HS-5 (cell line): ENCODE measurements around the gene GATA1.
"Not testable (repeated sequence)": the region's sequence is repeated elsewhere in the genome, so short reads cannot be mapped to it uniquely, and the experiment has no call there.

Experiments used
- DNase-seq: peaks from one replicate; pipeline ENCODE4 v3.0.0-alpha.2; 2012; ENCODE audit warnings: low read depth

GATA1 gene

DNA sequence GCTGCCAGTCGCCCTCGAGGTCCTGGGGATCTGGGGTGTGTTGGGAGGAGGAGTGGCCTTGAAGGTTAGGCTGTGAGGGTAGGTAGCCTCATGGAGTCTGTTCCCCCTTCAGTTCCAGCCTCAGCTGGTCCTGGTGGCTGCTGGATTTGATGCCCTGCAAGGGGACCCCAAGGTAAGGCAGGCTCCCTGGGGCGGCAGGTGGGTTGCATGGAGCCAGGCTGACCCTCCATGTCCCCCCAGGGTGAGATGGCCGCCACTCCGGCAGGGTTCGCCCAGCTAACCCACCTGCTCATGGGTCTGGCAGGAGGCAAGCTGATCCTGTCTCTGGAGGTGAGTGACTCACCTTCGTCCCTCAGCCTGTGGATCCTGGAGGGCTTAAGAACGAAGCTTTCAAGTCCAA, 28.3 kb downstream of the GATA1 start:
- no peak for DNase-seq

DNA sequence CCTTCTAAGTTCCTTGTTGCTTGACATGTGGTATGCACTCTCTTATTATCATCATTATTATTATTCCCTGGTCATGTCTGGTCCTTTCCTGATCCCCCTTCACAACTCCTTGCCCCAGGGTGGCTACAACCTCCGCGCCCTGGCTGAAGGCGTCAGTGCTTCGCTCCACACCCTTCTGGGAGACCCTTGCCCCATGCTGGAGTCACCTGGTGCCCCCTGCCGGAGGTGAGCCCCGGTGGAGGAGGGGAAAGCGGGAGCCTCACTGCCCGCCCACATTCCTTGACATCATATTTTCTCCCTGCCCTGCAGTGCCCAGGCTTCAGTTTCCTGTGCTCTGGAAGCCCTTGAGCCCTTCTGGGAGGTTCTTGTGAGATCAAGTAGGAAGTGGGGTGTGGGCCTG, 28.9 kb downstream of the GATA1 start:
- DNase-seq, result no peak

DNA sequence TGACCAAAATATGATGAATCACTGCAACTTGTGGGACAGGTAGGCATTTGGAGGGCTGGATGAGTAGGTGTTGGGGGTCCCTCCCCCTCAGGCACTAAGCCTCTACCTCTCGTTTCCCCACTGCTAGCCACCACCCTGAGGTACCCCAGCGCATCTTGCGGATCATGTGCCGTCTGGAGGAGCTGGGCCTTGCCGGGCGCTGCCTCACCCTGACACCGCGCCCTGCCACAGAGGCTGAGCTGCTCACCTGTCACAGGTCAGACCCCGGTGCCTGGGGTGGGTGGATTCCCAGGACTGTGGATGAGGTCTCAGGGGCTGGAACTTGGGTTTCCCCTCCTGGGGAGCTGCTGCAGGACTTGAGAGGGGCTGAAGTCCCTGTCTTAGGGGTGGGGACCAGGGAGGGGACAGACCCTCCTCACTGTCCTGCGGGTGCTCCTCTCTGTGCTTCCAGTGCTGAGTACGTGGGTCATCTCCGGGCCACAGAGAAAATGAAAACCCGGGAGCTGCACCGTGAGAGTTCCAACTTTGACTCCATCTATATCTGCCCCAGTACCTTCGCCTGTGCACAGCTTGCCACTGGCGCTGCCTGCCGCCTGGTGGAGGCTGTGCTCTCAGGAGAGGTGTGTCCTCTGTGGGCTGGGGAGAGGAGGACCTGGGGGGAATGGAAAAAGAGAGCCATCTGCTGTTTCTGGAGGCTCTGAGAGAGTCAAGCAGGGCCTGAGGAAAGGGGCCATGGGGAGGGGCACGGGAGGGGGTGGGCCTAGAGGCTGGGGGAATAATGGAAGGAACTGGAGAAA, 29.8 kb downstream of the GATA1 start:
- DNase-seq, result no peak

DNA sequence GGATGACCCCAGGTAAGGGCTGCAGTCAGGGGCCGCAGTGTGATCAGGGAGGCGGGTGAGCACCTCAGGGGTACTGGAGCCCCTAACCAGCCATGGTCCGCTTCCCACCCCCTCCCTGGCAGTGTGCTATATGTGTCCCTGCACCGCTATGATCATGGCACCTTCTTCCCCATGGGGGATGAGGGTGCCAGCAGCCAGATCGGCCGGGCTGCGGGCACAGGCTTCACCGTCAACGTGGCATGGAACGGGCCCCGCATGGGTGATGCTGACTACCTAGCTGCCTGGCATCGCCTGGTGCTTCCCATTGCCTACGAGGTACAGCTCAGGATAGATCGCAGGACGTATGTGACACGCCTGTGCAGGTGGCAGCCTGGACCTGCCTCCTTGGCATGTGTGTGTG, 31.7 kb downstream of the GATA1 start:
- no peak for DNase-seq

DNA sequence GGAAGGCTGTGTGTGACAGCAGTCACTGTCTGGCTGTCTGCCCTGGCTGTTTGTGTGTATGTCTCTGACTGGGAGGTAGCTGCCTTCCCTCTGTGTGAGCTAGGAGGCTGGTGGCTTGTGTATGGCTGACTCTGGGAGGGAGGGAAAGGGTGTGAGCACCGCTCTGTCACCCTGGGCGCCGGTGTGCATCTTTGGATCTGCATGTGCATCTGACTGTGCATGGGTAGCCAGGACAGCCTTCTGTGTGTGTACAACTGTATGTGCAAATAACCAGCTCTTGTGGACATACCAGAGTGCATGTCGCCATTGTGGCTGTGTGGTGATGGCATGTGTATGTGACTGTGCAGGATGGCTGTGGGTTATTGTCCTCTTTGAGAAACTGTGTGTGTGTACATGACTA, 32.5 kb downstream of the GATA1 start:
- DNase-seq, result no peak

DNA sequence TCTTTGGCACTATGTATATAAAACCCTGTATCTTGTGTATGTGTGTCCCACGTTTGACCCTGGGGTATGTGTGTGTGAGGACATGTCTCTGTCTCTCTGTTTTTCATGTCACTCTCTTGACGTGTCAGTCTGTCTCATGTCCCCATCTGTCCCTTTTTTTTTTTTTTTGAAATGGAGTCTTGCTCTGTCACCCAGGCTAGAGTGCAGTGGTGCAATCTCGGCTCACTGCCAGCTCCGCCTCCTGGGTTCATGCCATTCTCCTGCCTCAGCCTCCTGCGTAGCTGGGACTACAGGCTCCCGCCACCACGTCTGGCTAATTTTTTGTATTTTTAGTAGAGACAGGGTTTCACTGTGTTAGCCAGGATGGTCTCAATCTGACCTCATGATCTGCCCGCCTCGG, 33.0 kb downstream of the GATA1 start:
- not testable (repeated sequence) for DNase-seq

DNA sequence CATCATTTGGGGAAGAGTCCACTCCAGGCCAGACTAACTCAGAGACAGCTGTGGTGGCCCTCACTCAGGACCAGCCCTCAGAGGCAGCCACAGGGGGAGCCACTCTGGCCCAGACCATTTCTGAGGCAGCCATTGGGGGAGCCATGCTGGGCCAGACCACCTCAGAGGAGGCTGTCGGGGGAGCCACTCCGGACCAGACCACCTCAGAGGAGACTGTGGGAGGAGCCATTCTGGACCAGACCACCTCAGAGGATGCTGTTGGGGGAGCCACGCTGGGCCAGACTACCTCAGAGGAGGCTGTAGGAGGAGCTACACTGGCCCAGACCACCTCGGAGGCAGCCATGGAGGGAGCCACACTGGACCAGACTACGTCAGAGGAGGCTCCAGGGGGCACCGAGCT, 36.7 kb downstream of the GATA1 start:
- no peak for DNase-seq

DNA sequence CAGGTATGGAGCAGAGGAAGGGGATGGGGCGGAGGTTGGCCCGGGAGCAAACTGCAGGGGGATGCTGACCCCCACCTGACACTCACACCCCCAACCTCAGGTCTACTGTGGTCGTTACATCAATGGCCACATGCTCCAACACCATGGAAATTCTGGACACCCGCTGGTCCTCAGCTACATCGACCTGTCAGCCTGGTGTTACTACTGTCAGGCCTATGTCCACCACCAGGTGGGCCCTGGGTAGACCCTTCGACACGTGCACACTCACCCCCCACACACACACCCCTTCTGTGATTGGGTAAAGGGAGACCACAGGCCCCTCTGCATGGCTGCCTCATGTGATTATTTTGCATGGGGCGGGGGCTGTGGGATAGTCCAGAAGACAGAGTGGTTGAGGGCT, 37.7 kb downstream of the GATA1 start:
- no peak for DNase-seq

DNA sequence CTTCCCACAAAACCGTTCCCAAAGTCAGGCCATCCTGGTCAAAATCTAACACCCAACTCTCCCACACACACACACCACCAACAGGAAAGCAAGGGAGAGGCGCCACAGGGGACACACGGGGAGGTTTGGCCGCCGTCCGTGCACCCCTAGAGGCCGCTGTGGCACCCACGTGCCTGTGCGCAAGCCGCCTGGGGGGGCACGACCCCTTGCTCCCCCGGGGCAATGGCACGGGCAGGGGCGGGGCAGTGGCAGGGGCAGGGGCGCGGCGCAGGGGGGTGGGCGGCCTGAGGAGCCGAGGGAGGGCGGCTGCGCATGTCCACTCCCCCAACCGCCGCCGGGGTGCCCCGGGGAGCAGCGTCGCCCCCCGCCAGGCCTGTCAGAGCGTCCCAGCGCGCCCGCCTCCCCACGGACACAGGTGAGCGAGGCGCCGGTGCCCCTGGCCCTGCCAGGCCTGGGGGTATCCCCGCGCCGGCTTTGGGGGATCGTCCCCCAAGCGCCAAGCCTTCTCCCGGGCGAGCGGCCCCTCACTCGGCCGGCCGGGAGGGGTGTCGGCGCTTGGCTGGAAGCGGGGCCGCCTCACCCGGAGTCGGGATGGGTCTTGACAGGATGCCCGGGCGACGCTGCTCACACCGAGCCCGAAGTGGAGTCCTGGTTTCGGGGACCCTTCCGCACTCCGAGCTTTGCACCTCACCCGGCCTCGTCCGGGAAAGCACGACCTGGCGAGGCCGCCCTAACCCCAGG, 39.9 kb downstream of the GATA1 start, which contains the start of gene ERAS:
ERAS (plus strand) TSS at position 379 of the 741 bp plus-strand sequence. CDS start 2,611 bp downstream, outside the sequence.
- no peak for DNase-seq

DNA sequence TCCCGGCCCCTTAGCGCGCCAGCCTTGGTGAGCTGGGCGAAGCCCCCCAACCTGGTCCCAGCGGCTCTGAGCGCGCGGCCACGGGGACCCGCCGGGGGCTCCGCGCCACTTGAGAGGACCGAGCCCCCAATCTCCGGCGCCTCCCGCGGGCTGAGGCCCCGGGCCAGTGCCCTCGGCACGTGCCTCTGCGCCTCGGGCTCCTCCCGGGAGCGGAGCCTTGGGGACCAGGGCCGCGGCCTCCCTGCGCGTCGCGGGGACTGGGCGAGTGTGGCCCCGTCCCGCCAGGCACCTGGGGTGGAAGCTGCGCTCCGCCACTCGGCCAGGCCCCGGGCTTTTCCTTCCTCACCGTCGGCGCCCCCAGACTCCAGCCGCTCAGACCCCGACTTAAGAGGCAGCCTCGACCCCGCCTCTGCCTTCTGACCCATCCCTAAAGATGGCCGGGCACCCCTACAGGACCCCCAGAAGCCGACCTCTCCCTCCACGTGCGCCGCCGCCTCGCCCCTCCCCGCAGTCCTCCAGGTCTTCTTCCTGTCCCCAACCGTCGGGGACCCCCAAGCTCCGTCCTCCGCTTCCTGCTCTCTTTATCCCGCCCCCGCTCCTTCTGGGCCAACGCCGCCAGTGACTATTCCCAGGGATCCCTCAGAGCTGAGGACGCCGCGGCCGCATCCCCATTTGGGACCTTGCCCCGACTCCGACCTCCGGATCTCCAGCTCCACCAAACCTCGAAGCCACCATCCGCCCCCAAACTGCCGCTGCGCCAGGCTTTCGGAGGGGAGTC, 40.7 kb downstream of the GATA1 start:
- no peak for DNase-seq

DNA sequence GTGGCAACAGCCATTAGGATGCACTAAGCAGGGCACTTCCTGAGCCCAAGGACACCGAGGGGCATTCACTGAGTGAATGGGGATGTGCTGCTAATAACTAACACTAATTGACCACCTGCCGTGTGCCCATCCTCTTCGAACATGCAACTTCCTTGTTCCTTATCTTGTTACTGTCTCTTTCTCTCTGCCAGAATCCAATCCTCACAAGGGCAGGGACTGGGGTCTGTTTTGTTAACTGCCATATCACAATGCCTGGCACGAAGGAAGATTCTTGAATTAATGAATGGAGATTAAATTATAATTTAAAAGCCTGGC, 41.2 kb downstream of the GATA1 start:
- no peak for DNase-seq

DNA sequence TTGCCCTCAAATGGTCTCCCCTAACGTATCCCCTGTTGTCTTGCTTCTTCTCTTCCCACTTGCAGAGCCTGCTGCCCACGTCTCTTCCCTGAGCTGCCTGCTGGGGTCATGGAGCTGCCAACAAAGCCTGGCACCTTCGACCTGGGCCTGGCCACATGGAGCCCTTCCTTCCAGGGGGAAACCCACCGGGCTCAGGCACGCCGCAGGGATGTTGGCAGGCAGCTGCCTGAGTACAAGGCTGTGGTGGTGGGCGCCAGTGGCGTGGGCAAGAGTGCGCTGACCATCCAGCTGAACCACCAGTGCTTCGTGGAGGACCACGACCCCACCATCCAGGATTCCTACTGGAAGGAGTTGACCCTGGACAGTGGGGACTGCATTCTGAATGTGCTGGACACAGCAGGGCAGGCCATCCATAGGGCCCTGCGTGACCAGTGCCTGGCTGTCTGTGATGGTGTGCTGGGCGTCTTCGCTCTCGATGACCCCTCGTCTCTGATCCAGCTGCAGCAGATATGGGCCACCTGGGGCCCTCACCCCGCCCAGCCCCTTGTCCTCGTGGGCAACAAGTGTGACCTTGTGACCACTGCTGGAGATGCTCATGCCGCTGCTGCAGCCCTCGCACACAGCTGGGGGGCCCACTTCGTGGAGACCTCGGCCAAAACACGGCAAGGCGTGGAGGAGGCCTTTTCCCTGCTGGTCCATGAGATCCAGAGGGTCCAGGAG, 42.8 kb downstream of the GATA1 start:
- no peak for DNase-seq

DNA sequence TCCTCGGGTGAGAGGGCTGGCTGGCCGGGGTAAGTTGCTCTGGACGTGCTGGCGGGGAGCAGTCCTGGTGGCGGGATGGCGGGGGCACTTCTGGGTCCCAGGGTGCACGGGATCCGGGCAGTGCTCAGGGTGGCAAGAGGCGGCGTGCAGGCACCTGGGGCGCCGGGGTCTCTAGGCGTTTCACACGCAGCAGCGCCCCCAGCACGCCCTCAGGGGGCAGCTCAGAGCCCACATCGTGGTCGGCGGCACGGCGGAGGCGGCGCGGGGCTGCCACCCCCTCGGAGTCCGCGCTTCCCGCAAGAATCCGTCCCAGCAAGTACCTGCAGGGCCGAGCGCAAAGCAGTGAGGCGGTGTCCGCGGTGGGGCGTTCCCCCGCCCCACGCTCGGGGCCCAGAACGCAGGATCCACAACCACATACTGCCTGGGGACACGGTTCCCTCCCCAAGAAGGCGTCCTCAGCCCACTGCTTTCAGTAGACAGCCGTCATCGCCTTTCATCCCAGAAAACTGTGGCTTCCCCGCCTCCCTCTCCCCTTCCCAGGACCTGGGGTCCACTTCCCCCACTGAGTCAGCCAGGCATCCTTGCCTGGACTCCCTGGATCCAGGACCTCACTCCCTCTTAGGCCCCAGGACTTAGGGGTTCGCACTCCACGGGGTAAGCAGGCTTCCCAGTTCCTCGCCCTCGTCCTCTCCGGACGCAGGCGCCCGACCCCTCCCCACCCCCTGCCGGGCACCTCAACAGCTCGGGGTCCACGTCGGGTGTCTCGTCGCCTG, 44.9 kb downstream of the GATA1 start:
- no peak for DNase-seq

DNA sequence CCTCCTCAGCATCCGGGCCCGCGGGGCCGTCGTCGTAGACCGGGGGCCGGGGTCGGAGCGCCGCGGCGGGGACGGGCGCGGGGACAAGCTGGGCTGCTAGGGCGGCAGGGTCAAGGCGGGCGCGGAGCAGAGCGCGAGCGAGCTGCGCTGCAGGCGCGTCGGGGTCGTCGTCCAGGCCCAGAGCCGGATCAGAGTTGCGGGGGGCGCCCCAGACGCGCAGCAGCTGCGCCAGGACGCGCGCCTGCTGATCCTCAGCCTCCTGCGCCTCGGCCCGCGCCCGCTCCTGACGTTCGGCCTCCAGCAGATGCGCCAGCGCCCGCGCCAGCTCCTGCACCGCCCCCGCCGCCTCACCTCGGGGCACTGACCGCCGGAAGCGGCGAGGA, 45.5 kb downstream of the GATA1 start:
- no peak for DNase-seq

DNA sequence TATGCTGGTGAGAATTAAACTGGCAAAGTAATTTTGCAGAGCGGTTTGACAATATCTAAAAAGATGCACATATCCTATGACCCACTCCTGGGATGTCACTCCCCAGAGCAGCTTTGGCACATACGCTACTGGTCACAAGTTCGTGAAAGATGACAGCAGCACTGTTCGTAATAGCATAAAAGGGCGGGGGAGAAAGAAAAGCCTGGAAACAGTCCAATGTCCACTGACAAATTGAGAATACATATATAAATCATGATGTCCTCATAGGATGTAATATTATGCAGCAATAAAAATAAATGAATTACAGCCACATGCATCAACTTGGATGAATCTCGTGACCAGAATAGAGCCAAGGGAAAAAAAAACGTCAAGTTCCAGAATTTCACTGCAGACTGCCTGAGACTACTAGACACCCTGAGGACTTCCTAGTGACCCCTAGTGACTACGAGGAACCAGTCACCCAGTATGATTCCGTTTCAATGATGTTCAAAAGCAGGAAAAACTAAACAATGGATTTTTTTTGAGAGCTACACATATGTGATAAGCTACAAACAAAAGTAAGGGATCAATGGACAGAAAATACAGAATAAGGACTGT, 47.2 kb downstream of the GATA1 start:
- no peak for DNase-seq

DNA sequence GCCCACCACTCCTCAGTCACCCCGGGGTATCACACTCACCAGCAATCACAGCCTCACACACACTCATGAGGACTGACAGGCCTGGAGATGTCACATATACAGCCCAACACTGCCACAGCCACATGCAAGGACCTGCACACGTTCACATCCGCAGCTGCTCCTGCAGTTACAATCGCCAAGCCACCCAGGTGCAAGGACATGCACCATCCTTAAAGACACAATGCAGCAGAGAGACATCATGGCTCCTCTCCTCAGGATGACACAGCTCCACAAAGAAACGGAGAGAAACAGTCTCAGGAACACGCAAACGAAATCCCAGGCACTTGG, 48.0 kb downstream of the GATA1 start:
- no peak for DNase-seq

DNA sequence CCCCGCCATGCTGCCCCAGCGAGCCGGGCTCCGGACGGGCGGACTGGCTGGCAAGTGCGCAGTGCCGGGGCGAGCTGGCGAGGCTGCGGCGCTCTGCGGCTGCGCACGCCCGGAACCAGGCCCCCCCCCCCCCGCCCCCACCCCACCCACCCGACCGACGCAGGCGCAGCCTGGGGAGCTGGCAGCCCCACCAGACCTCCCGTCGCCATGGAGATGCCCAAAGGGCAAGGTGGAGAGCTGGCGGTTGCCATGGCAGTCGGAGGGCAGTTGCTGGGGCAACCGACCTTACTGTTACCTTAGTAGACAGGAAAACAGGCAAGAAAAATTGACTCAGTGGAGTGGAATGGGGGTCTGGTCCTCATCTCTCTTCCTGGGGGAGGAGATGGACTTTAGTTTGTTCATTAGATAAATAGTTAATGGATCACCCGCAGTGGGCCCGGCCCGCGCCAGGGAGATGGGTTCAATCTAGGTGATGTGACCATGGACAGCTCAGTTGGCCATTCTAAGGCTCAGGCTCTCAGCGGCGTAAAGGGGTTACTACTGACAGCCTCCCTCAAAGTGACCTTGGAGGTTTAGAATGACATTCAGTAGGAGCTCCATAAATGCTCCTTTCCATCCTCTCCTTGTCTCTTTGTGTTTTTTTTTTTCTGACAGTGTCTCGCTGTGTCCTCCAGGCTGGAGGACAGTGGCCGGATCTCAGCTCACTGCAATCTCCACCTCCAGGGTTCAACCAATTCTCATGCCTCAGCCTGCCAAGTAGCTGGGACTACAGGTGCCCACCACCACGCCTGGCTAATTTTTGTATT, 49.3 kb downstream of the GATA1 start, which contains the start of gene PCSK1N:
PCSK1N (minus strand) TSS at position 87 of the 806 bp plus-strand sequence; CDS start at position 9, 78 bp downstream.
- no peak for DNase-seq

DNA sequence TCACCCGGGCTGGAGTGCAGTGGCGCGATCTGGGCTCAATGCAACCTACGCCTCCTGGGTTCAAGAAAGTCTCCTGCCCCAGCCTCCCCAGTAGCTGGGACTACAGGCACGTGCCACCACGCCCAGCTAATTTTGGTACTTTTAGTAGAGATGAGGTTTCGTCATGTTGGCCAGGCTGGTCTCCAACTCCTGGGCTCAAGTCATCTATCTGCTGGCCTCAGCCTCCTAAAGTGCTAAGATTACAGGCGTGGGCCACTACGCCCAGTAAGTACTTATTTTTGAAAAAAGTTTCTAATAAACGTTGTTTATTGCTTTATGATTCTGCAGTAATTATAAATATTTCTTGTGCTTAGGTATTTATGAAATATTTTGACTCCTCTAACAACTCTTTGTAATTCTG, 53.3 kb downstream of the GATA1 start:
- DNase-seq, result no peak
